Adrenal gland (tissue), 12 donors: ENCODE results near the gene RIPOR1. TPM values are rescaled to one million over a fixed set of nuclear protein-coding genes. Genes with fewer than 3 reads are reported as not detected.
"Not testable (repeated sequence)": the region's sequence is repeated elsewhere in the genome, so short reads cannot be mapped to it uniquely, and the experiment has no call there.

ENCODE experiments used
- DNase-seq, 7 donors: peaks; one replicate each; pipeline ENCODE4 v3.0.0-alpha.2; 2019 to 2020
- H3K27ac ChIP-seq, 5 donors: fragments of 200-600 bp; sonication (generic) in 4 of 5; 1 replicate in 3 of 5; 2 replicates in 2 of 5; pipeline versions ENCODE4 v1.5.1 to v1.8.0; 2016 to 2020; ENCODE audit warnings: mild to moderate bottlenecking in 1 of 5
- H3K27me3 ChIP-seq: fragments of 200-600 bp; 2 replicates; pipeline ENCODE4 v1.8.0; 2021
- H3K36me3 ChIP-seq, 2 donors: fragments of 200-600 bp; replicated peaks in 1 of 2; 1 replicate in 1 of 2; 2 replicates in 1 of 2; pipeline versions ENCODE4 v1.5.1 to v1.8.0; 2018 to 2022
- H3K4me1 ChIP-seq, 2 donors: fragments of 200-600 bp; replicated peaks in 1 of 2; 1 replicate in 1 of 2; 2 replicates in 1 of 2; pipeline versions ENCODE4 v1.5.1 to v1.8.0; 2018 to 2021
- H3K4me3 ChIP-seq, 4 donors: fragments of 200-600 bp; sonication (generic) in 3 of 4; one replicate each; pipeline ENCODE4 v1.5.1; 2016 to 2018
- H3K9me3 ChIP-seq, 3 donors: fragments of 200-600 bp; sonication (generic) in 1 of 3; replicated peaks in 1 of 3; 1 replicate in 2 of 3; 2 replicates in 1 of 3; pipeline versions ENCODE4 v1.5.1 to v1.8.0; 2016 to 2021
- POLR2A ChIP-seq, 2 donors: fragments of 450-650 bp; IDR thresholded peaks; one replicate each; pipeline ENCODE4 v1.6.1; 2017; ENCODE audit warnings: antibody characterized with exemption in 2 of 2, mild to moderate bottlenecking in 2 of 2, moderate library complexity in 1 of 2
- WGBS, 4 donors: extraction: QIAGEN DNeasy Blood & Tissue Kit in 2 of 4; methylation state at CpG; one replicate each; pipeline versions ENCODE4 v1.1.5 to v1.1.7; 2013 to 2017; 5-methylcytosine and 5-hydroxymethylcytosine counted together
- intact Hi-C, 2 donors: fragments of 100-400 bp; cut with DNase I; formaldehyde crosslinking; loops; one replicate each; pipeline versions ENCODE4 v1.14.1 to v1.15.0; 2022 to 2023
- polyA plus RNA-seq, 3 donors: library from polyadenylated mRNA; stranded (reverse); fragments of 200-250 nt in 2 of 3; fragments of 350-450 nt in 1 of 3; fragmentation: Illumina TruSeq in 1 of 3; extraction: RNeasy Lipid Tissue Mini Kit (QIAGEN cat#74804) in 1 of 3; gene quantifications; one replicate each; pipeline ENCODE4 v1.2.3, GENCODE V29; 2013 to 2014
- total RNA-seq, 9 donors: library from RNA; depleted of rRNA in 4 of 9; stranded (reverse); fragments of >200 nt in 4 of 9; fragments of 120-200 nt in 1 of 9; fragmentation: NEBNext Ultra II Directional in 1 of 9; extraction: Animal tissue kit (Norgen Biotek cat#: 25700) in 1 of 9; gene quantifications; one replicate each; pipeline versions ENCODE4 v1.1.0 to v1.2.4, GENCODE V29; 2013 to 2023
- TF ChIP-seq, protein P1 (sequence below), 6 experiments: fragments of 450-650 bp in 4 of 6; fragments of 200-600 bp in 2 of 6; sonication (generic) in 1 of 6; IDR thresholded peaks; 1 replicate in 5 of 6; 2 replicates in 1 of 6; pipeline versions ENCODE4 v1.5.1 to v1.8.0; 2016 to 2021; ENCODE audit warnings: antibody characterized with exemption in 6 of 6, mild to moderate bottlenecking in 2 of 6, moderate library complexity in 1 of 6
- donor health status: healthy with polysubstance abuse.
- donor health status: Bipolar disorder and iron deficiency.
- donor health status: DM: yes; HTN: yes; CAD: no.
- donor health status: DM: no; HTN: no; CAD: no.
- donor health status: DM: no; HTN: no; CAD: no.
- donor health status: DM: yes; HTN: yes; CAD: no.

RIPOR1 gene
- total and polyA plus RNA-seq, 12 donors, result 8.1 to 168 (median 57.7) TPM

DNA sequence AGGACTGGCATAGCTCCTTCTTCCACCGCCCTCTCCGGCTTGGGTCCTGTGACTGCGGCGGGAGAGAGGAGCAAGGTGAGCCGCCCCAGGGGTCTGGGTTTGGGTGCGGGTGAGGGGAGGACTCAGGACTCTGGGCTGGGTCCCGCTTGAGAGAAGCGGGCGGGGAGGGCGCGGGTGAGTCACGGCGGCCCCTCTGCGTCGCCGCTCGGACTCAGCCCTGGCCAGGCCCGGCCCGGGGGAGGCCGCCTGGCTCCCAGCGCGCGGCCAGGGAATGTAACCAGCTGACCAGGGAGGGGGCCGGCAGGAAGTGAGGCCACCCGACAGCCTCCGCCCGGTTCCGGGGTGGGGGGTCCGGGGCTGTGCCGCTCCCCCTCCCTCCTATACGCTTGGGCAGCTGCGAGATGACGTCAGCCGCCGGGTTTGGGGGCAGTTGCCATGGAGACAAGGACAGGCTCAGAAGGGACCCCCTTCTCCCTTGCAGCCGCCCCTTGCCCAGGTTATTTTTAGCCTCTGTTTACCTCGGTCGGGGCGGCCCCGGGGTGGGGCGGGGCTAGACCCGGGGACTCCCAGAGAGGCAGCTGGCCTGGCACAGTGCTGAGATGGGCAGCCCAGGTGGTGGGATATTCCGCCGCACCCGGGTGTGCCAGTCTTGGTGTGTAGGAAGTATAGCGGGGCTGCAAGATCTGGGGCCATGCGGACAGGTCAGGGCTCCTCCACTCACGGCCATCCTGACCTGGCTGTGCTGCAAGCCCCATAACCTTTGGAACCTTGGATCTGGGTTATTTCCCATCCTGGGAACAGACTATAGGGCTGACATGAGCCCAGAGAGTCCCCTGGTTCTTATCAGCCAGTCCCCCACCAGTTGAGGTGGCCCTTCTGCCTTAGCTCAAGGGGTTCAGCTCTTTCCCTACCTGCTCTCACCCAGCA is 1.6 kb downstream of the RIPOR1 start:
- TF ChIP-seq, protein P1, sequence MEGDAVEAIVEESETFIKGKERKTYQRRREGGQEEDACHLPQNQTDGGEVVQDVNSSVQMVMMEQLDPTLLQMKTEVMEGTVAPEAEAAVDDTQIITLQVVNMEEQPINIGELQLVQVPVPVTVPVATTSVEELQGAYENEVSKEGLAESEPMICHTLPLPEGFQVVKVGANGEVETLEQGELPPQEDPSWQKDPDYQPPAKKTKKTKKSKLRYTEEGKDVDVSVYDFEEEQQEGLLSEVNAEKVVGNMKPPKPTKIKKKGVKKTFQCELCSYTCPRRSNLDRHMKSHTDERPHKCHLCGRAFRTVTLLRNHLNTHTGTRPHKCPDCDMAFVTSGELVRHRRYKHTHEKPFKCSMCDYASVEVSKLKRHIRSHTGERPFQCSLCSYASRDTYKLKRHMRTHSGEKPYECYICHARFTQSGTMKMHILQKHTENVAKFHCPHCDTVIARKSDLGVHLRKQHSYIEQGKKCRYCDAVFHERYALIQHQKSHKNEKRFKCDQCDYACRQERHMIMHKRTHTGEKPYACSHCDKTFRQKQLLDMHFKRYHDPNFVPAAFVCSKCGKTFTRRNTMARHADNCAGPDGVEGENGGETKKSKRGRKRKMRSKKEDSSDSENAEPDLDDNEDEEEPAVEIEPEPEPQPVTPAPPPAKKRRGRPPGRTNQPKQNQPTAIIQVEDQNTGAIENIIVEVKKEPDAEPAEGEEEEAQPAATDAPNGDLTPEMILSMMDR (IDR thresholded peaks at IDR 0.05), result no peak
- peak; percentile 75 to 76 for TF ChIP-seq POLR2A (IDR thresholded peaks at IDR 0.05)

DNA sequence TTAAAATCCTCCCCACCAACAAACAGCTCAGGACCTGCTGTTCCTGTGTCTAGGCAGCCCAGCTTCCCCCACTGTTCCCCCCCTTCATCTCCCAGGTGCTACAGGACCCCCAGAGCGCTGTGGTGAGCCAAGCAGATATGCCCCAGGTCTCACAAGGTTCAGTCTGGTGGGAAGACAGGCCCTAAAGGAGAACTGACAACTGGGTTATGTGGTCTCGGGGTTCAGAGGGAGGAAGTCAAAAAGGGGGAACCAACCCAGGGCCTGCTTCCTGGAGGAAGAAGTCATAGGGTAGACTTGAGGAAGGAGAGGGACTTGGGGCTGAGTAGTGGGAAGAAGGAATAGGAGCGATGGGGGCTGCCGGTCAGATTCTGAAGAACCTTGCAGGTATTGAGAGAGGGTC is 2.6 kb downstream of the RIPOR1 start:
- Histone ChIP-seq H3K27ac (peak overlapping the region in 3 of 5 donors; percentile 79 to 96 (median 84)), H3K27me3 (no peaks in the 10 kb centered on the region), H3K36me3 (no peaks in the 10 kb centered on the region), H3K4me1 (peaks cover 23 to 44% of the 10 kb centered on the region in 2 donors), H3K9me3 (no peaks in the 10 kb centered on the region), H3K4me3 (no peak overlapping the region)
- intact Hi-C loops, result no loop called here
- 61 to 85% (median 80%) methylated on average over 4 of the region's 4 CpGs for WGBS, 4 donors
- TF ChIP-seq, protein P1 (IDR thresholded peaks at IDR 0.05), result no peak
- TF ChIP-seq POLR2A (IDR thresholded peaks at IDR 0.05), result no peak
- DNase-seq, result peak in 3 of 7 donors; percentile 36 to 44 (median 37)

More for the DNA sequence above, 1.6 kb downstream of the RIPOR1 start:
- Histone ChIP-seq H3K4me3 (peak overlapping the region; percentile 1 to 84 (median 55)), H3K9me3 (no peaks in the 10 kb centered on the region), H3K27ac (peak overlapping the region in 4 of 5 donors; percentile 79 to 96 (median 82)), H3K36me3 (no peaks in the 10 kb centered on the region), H3K4me1 (peaks cover 23 to 43% of the 10 kb centered on the region in 2 donors), H3K27me3 (no peaks in the 10 kb centered on the region)
- intact Hi-C loops, result no loop called here
- 2 to 7% (median 6%) methylated on average over 14 to 48 of the region's 48 CpGs for WGBS, 4 donors
- peak; percentile 74 to 87 (median 77) for DNase-seq

DNA sequence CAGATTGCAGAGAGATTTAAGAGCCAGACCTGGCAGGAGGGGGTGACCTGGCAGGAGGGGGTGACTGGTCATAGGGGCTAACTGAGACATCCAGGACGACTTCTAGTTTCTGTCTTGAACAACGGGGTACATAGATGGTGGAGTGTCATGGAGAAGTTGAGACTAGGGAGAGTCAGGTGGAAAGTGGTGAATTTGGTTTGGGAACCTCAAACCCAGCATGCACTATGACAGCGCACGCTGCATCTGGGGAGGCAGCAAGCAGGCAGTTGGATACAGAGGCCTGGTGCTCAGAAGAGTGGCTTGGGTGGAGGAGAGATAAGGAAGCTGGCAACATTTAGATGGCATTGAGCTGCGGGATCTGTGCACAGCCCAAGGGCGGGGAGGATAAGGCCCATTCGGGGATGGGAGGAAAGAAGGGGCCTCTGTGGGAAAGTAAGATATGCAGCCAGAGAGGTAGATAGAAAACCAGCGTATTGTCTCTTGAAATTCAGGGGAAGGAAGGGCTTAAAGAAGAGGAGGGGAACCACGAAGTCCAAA is 4.5 kb downstream of the RIPOR1 start:
- Histone ChIP-seq H3K4me1 (peaks cover 26 to 55% of the 10 kb centered on the region in 2 donors), H3K4me3 (no peak overlapping the region), H3K9me3 (no peaks in the 10 kb centered on the region), H3K36me3 (no peaks in the 10 kb centered on the region), H3K27ac (peak overlapping the region in 1 of 5 donors; percentile 11), H3K27me3 (no peaks in the 10 kb centered on the region)
- peak in 1 of 7 donors; percentile 41 for DNase-seq
- WGBS, 4 donors, result 49 to 60% (median 53%) methylated on average over 9 of the region's 9 CpGs
- TF ChIP-seq POLR2A (IDR thresholded peaks at IDR 0.05), result no peak
- TF ChIP-seq, protein P1 (IDR thresholded peaks at IDR 0.05), result no peak
- intact Hi-C loops, result no loop called here

DNA sequence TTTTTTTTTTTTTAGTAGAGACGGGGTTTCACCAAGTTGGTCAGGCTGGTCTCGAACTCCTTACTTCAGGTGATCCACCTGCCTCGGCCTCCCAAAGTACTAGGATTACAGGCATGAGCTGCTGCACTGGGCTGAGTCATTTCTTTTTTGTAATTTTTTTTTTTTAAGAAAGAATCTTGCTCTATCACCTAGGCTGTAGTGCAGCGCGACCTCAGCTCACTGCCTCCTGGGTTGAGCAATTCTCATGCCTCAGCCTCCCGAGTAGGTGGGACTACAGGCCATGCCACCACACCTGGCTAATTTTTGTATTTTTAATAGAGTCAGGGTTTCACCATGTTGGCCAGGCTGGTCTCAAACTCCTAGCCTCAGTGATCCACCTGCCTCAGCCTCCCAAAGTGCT is 5.4 kb downstream of the RIPOR1 start:
- H3K4me1 ChIP-seq, result peaks cover 29 to 60% of the 10 kb centered on the region in 2 donors
- WGBS, 4 donors, result 80 to 98% (median 92%) methylated on average over 4 to 6 of the region's 6 CpGs
- H3K36me3 ChIP-seq, result not testable (repeated sequence)

More for the DNA sequence above, 5.4 kb downstream of the RIPOR1 start:
- H3K9me3 ChIP-seq, intact Hi-C loops, DNase-seq, H3K4me3 ChIP-seq, H3K27ac ChIP-seq, H3K27me3 ChIP-seq: not testable (repeated sequence)
